ENCODE measurements around the gene HOXC6.

The HOXC6 gene

DNA sequence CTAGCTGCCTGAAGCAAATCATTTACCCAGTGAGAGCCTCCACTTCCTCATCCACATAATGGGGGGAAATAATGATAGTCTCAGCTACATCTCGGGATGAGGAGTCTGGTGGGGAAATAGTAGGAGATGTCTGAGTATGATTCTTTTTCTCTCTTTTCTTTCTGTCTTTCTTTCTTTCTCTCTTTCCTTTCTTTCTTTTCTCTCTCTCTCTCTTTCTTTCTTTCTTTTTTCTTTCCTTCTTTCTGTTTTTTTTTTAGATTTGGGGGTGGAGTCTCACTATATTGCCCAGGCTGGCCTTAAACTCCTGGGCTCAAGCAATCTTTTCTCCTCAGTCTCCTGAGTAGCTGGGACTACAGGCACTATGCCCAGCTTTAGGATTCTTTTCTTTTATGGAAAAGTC is 38.2 kb downstream of the HOXC6 start:
- ATAC-seq, result no peak
- TF ChIP-seq ZNF70 (CRISPR knock-in tag; IDR thresholded peaks at IDR 0.05) (no peak), TOX (CRISPR knock-in tag; IDR thresholded peaks at IDR 0.05; ENCODE audit: borderline replicate concordance) (no peak), GLIS3 (CRISPR knock-in tag; IDR thresholded peaks at IDR 0.05) (no peak), ISL1 (CRISPR knock-in tag; IDR thresholded peaks at IDR 0.05) (no peak)

DNA sequence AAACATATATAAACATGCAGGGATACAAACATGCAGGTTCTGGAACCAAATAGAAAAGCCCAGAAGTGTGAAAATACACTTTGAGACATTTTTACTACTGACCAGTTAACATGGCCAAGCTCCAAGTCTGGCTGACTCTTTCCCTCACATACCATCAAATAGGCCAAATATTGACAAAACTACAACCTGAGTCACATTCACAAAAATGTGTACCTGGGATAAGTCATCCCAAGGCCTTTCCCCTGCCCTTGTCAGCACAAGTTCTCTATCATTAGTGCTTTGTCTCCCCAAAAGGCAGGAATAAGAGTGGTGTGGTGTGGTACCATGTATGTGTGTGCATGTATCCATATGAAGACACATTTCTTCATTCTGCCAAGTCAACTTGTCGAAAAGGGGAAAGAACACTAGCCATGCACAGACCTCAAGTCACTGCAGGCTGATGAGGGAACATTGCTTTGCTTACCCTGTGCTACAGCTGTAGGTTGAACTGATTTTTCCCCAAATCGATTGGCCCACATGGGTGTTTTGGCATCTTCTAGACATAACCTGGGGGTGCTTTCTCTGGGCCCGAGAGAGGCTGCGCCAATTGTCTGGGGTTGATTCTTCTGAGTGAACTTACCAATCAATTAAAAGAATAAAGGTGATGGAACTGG is 40.3 kb downstream of the HOXC6 start:
- peak; percentile 15; the same call in 2 of the 3 replicates for ATAC-seq
- TF ChIP-seq, protein P1, sequence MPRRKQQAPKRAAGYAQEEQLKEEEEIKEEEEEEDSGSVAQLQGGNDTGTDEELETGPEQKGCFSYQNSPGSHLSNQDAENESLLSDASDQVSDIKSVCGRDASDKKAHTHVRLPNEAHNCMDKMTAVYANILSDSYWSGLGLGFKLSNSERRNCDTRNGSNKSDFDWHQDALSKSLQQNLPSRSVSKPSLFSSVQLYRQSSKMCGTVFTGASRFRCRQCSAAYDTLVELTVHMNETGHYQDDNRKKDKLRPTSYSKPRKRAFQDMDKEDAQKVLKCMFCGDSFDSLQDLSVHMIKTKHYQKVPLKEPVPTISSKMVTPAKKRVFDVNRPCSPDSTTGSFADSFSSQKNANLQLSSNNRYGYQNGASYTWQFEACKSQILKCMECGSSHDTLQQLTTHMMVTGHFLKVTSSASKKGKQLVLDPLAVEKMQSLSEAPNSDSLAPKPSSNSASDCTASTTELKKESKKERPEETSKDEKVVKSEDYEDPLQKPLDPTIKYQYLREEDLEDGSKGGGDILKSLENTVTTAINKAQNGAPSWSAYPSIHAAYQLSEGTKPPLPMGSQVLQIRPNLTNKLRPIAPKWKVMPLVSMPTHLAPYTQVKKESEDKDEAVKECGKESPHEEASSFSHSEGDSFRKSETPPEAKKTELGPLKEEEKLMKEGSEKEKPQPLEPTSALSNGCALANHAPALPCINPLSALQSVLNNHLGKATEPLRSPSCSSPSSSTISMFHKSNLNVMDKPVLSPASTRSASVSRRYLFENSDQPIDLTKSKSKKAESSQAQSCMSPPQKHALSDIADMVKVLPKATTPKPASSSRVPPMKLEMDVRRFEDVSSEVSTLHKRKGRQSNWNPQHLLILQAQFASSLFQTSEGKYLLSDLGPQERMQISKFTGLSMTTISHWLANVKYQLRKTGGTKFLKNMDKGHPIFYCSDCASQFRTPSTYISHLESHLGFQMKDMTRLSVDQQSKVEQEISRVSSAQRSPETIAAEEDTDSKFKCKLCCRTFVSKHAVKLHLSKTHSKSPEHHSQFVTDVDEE (CRISPR knock-in tag; IDR thresholded peaks at IDR 0.05), result no peak
- no peak for TF ChIP-seq TCF4 (CRISPR knock-in tag; IDR thresholded peaks at IDR 0.05; ENCODE audit: borderline replicate concordance)
- TF ChIP-seq OSR1 (CRISPR knock-in tag; IDR thresholded peaks at IDR 0.05), result no peak
- TF ChIP-seq TOX (CRISPR knock-in tag; IDR thresholded peaks at IDR 0.05; ENCODE audit: borderline replicate concordance), result no peak
- TF ChIP-seq ZNF70 (CRISPR knock-in tag; IDR thresholded peaks at IDR 0.05), result no peak
- no peak for TF ChIP-seq ZFP3 (CRISPR knock-in tag; IDR thresholded peaks at IDR 0.05)

DNA sequence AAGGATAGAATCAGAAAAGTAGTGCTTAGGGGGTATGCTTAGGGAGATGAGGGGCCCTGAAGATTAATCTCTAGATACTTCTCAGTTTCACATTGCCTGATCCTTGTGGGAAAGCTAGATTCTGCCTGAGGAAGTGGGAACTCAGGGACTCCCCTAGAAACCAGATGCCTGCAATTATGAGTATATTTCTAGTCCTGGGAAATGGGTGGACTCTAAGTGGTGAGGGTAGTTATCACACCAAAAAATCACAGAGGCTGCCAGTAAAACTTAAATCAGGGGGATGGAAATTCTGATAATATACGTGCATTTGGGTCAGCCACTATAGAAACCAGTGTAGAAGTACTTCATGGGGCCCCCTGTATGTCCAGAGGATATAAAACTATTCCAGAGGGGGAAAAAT is 43.7 kb downstream of the HOXC6 start:
- TF ChIP-seq TOX (CRISPR knock-in tag; IDR thresholded peaks at IDR 0.05; ENCODE audit: borderline replicate concordance), result no peak
- TF ChIP-seq, protein P2, sequence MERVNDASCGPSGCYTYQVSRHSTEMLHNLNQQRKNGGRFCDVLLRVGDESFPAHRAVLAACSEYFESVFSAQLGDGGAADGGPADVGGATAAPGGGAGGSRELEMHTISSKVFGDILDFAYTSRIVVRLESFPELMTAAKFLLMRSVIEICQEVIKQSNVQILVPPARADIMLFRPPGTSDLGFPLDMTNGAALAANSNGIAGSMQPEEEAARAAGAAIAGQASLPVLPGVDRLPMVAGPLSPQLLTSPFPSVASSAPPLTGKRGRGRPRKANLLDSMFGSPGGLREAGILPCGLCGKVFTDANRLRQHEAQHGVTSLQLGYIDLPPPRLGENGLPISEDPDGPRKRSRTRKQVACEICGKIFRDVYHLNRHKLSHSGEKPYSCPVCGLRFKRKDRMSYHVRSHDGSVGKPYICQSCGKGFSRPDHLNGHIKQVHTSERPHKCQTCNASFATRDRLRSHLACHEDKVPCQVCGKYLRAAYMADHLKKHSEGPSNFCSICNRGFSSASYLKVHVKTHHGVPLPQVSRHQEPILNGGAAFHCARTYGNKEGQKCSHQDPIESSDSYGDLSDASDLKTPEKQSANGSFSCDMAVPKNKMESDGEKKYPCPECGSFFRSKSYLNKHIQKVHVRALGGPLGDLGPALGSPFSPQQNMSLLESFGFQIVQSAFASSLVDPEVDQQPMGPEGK (CRISPR knock-in tag; IDR thresholded peaks at IDR 0.05; ENCODE audit: borderline replicate concordance), result no peak
- ATAC-seq, result no peak

DNA sequence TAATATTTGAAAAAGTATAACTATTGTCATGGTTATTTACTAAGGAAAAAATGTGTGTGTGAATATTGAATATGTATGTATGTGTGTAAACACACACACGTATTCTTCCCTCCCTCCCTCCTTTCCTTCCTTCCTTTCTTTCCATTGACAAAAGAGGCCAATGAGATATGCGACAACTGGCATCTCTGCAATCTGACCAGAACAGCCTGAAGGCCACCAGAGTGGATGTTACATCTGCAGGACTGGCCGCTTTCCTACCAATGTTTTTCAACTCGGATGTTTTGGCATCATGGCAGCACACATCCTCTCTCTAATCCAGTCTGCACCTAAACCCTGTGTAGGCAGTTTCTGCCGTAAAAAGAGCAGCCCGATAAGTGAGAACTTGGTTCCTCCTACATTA is 46.1 kb downstream of the HOXC6 start:
- no peak for ATAC-seq
- TF ChIP-seq, protein P3, sequence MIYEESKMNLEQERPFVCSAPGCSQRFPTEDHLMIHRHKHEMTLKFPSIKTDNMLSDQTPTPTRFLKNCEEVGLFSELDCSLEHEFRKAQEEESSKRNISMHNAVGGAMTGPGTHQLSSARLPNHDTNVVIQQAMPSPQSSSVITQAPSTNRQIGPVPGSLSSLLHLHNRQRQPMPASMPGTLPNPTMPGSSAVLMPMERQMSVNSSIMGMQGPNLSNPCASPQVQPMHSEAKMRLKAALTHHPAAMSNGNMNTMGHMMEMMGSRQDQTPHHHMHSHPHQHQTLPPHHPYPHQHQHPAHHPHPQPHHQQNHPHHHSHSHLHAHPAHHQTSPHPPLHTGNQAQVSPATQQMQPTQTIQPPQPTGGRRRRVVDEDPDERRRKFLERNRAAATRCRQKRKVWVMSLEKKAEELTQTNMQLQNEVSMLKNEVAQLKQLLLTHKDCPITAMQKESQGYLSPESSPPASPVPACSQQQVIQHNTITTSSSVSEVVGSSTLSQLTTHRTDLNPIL (CRISPR knock-in tag; IDR thresholded peaks at IDR 0.05; ENCODE audit: low read depth), result no peak
- no peak for TF ChIP-seq RARB (CRISPR knock-in tag; IDR thresholded peaks at IDR 0.05)
- TF ChIP-seq, protein P2 (CRISPR knock-in tag; IDR thresholded peaks at IDR 0.05; ENCODE audit: borderline replicate concordance), result no peak
- TF ChIP-seq ZFP30 (CRISPR knock-in tag; IDR thresholded peaks at IDR 0.05), result no peak
- TF ChIP-seq, protein P1 (CRISPR knock-in tag; IDR thresholded peaks at IDR 0.05), result no peak
- TF ChIP-seq ZC3H10 (CRISPR knock-in tag; IDR thresholded peaks at IDR 0.05), result no peak
- TF ChIP-seq, protein P4, sequence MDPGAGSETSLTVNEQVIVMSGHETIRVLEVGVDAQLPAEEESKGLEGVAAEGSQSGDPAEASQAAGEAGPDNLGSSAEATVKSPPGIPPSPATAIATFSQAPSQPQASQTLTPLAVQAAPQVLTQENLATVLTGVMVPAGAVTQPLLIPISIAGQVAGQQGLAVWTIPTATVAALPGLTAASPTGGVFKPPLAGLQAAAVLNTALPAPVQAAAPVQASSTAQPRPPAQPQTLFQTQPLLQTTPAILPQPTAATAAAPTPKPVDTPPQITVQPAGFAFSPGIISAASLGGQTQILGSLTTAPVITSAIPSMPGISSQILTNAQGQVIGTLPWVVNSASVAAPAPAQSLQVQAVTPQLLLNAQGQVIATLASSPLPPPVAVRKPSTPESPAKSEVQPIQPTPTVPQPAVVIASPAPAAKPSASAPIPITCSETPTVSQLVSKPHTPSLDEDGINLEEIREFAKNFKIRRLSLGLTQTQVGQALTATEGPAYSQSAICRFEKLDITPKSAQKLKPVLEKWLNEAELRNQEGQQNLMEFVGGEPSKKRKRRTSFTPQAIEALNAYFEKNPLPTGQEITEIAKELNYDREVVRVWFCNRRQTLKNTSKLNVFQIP (CRISPR knock-in tag; IDR thresholded peaks at IDR 0.05; ENCODE audit: borderline replicate concordance, low read depth), result no peak
- no peak for TF ChIP-seq GLIS3 (CRISPR knock-in tag; IDR thresholded peaks at IDR 0.05)
- TF ChIP-seq, protein P5, sequence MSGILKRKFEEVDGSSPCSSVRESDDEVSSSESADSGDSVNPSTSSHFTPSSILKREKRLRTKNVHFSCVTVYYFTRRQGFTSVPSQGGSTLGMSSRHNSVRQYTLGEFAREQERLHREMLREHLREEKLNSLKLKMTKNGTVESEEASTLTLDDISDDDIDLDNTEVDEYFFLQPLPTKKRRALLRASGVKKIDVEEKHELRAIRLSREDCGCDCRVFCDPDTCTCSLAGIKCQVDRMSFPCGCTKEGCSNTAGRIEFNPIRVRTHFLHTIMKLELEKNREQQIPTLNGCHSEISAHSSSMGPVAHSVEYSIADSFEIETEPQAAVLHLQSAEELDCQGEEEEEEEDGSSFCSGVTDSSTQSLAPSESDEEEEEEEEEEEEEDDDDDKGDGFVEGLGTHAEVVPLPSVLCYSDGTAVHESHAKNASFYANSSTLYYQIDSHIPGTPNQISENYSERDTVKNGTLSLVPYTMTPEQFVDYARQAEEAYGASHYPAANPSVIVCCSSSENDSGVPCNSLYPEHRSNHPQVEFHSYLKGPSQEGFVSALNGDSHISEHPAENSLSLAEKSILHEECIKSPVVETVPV (CRISPR knock-in tag; IDR thresholded peaks at IDR 0.05), result no peak
- TF ChIP-seq ISL1 (CRISPR knock-in tag; IDR thresholded peaks at IDR 0.05), result no peak
- TF ChIP-seq BACH2 (CRISPR knock-in tag; IDR thresholded peaks at IDR 0.05; ENCODE audit: borderline replicate concordance), result no peak
- TF ChIP-seq PPARA (CRISPR knock-in tag; IDR thresholded peaks at IDR 0.05; ENCODE audit: borderline replicate concordance), result no peak
- TF ChIP-seq ZNF70 (CRISPR knock-in tag; IDR thresholded peaks at IDR 0.05), result no peak
- no peak for TF ChIP-seq TOX (CRISPR knock-in tag; IDR thresholded peaks at IDR 0.05; ENCODE audit: borderline replicate concordance)
- no peak for TF ChIP-seq ZFP3 (CRISPR knock-in tag; IDR thresholded peaks at IDR 0.05)
- TF ChIP-seq ZNF8 (CRISPR knock-in tag; IDR thresholded peaks at IDR 0.05), result no peak
- TF ChIP-seq SNAI2 (CRISPR knock-in tag; IDR thresholded peaks at IDR 0.05), result no peak
- TF ChIP-seq ESRRG (CRISPR knock-in tag; IDR thresholded peaks at IDR 0.05), result no peak
- no peak for TF ChIP-seq OSR1 (CRISPR knock-in tag; IDR thresholded peaks at IDR 0.05)

Data from SK-N-SH treated with all-trans-retinoic acid at 6 μM for 48 hours (cell line).